ENCODE measurements around the gene PPCDC. TPM values are rescaled to one million over a fixed set of nuclear protein-coding genes. Genes with fewer than 3 reads are reported as not detected.

Gene PPCDC
- total RNA-seq, 4 donors from 2014 or later, result 7.4 to 25.7 (median 13.1) TPM

- Histone ChIP-seq H3K36me3 (no peaks in the 10 kb centered on the region), H3K27me3 (no peaks in the 10 kb centered on the region), H3K4me3 (no peak overlapping the region), H3K4me1 (no peaks in the 10 kb centered on the region), H3K27ac (no peak overlapping the region), H3K9me3 (no peaks in the 10 kb centered on the region)
- TF ChIP-seq CTCF (IDR thresholded peaks at IDR 0.05) (no peak), POLR2A (IDR thresholded peaks at IDR 0.05) (no peak), POLR2AphosphoS5 (IDR thresholded peaks at IDR 0.05) (no peak), EP300 (IDR thresholded peaks at IDR 0.05) (no peak)
- WGBS, result 92% methylated on average over 4 of the region's 4 CpGs
- no peak for DNase-seq (ENCODE audit: low spot score in 2 of 2)
These were observed 72.2 kb downstream of the PPCDC start for GRCh38 chr15:75095594-75095993.

GRCh38 chr15:75097939-75098338, 74.5 kb downstream of the PPCDC start:
- no peak overlapping the region for H3K27ac ChIP-seq
- 79% methylated on average over 7 of the region's 7 CpGs for WGBS

GRCh38 chr15:75098404-75098803, 75.0 kb downstream of the PPCDC start:
- Histone ChIP-seq H3K4me1 (no peaks in the 10 kb centered on the region), H3K9me3 (no peaks in the 10 kb centered on the region), H3K4me3 (no peak overlapping the region), H3K27me3 (no peaks in the 10 kb centered on the region), H3K27ac (no peak overlapping the region), H3K36me3 (no peaks in the 10 kb centered on the region)
- DNase-seq (ENCODE audit: low spot score in 2 of 2), result no peak
- WGBS, result 91% methylated on average over 1 of the region's 4 CpGs
- TF ChIP-seq CTCF (IDR thresholded peaks at IDR 0.05) (no peak), EP300 (IDR thresholded peaks at IDR 0.05) (no peak), POLR2A (IDR thresholded peaks at IDR 0.05) (no peak), POLR2AphosphoS5 (IDR thresholded peaks at IDR 0.05) (no peak)

More at GRCh38 chr15:75097939-75098338, 74.5 kb downstream of the PPCDC start:
- TF ChIP-seq POLR2A (IDR thresholded peaks at IDR 0.05) (no peak), POLR2AphosphoS5 (IDR thresholded peaks at IDR 0.05) (no peak), EP300 (IDR thresholded peaks at IDR 0.05) (no peak), CTCF (IDR thresholded peaks at IDR 0.05) (no peak)
- Histone ChIP-seq H3K4me3 (no peak overlapping the region), H3K27me3 (no peaks in the 10 kb centered on the region), H3K36me3 (no peaks in the 10 kb centered on the region), H3K4me1 (no peaks in the 10 kb centered on the region), H3K9me3 (no peaks in the 10 kb centered on the region)
- no peak for DNase-seq (ENCODE audit: low spot score in 2 of 2)

Other genes starting within 250 kb of the PPCDC start
- gene CSK, start 241.5 kb upstream of the PPCDC start, total RNA-seq, result 10 to 100 TPM; 33.1 to 45.2 (median 35.5) TPM
- gene LMAN1L, start 210.8 kb upstream of the PPCDC start, total RNA-seq, result under 1 TPM in 1 of 4 donors, not detected in 3; 0.42 TPM
- gene CPLX3, start 197.0 kb upstream of the PPCDC start, total RNA-seq, result under 1 TPM in 1 of 4 donors, not detected in 3; 0.47 TPM
- 100 to 1,000 TPM; 105 to 330 (median 129) TPM for gene ULK3, start 180.4 kb upstream of the PPCDC start, total RNA-seq
- 100 to 1,000 TPM in 2 of 4 donors, 10 to 100 TPM in 2; 82.7 to 120 (median 102) TPM for gene SCAMP2, start 150.2 kb upstream of the PPCDC start, total RNA-seq
- gene MPI, start 133.5 kb upstream of the PPCDC start, total RNA-seq, result 10 to 100 TPM; 17.1 to 59.2 (median 41.4) TPM
- gene FAM219B, start 116.7 kb upstream of the PPCDC start, total RNA-seq, result 10 to 100 TPM; 49.4 to 96.2 (median 68.0) TPM
- 100 to 1,000 TPM; 114 to 130 (median 122) TPM for gene COX5A, start 85.5 kb upstream of the PPCDC start, total RNA-seq
- gene RPP25, start 66.8 kb upstream of the PPCDC start, total RNA-seq, result 1 to 10 TPM; 3.5 to 7.8 (median 6.1) TPM
- gene SCAMP5, start 28.0 kb upstream of the PPCDC start, total RNA-seq, result 1 to 10 TPM in 3 of 4 donors, under 1 TPM in 1; 0.53 to 4.5 (median 2.7) TPM
- 10 to 100 TPM; 33.0 to 35.2 (median 33.3) TPM for gene C15orf39, start 178.3 kb downstream of the PPCDC start, total RNA-seq
- not detected for gene GOLGA6C, start 234.7 kb downstream of the PPCDC start, total RNA-seq